HCT116 (cell line): ENCODE results near the gene TNIK.

Source experiments
- EZH2 ChIP-seq: fragments of 200-600 bp; sonication (generic); IDR thresholded peaks from 2 replicates; pipeline ENCODE4 v1.6.1; 2017; ENCODE audit warnings: antibody characterized with exemption, mixed run types
- POLR2A ChIP-seq: IDR thresholded peaks from 2 replicates; pipeline ENCODE4 v1.7.0; 2011; ENCODE audit warnings: borderline replicate concordance; ENCODE audit not compliant: insufficient read depth, insufficient read length; ENCODE audit errors: extremely low read depth
- RAD21 ChIP-seq: IDR thresholded peaks from 2 replicates; pipeline ENCODE4 v1.6.1; 2012; ENCODE audit warnings: low read depth, mild to moderate bottlenecking
- SIN3A ChIP-seq: IDR thresholded peaks from 2 replicates; pipeline ENCODE4 v1.6.1; 2012; ENCODE audit warnings: low read depth
- SP1 ChIP-seq: IDR thresholded peaks from 2 replicates; pipeline ENCODE4 v1.6.1; 2012; ENCODE audit warnings: low read depth
- ZFX ChIP-seq: fragments of 450-650 bp; IDR thresholded peaks from 2 replicates; pipeline ENCODE4 v1.6.1; 2017
- TF ChIP-seq, protein P1 (sequence below), 3 experiments: fragments of 200-600 bp in 1 of 3; sonication (generic) in 1 of 3; IDR thresholded peaks in 2 of 3; conservative IDR thresholded peaks in 1 of 3; 2 replicates each; pipeline ENCODE4 v1.5.1; 2012 to 2017; ENCODE audit warnings: low read depth in 2 of 3, low read length in 2 of 3, antibody characterized with exemption in 1 of 3, borderline replicate concordance in 1 of 3, control low read depth in 1 of 3, mild to moderate bottlenecking in 1 of 3, mixed read lengths in 1 of 3, mixed run types in 1 of 3, moderate library complexity in 1 of 3; ENCODE audit not compliant: insufficient read depth in 1 of 3
- TF ChIP-seq, protein P2 (sequence below): IDR thresholded peaks from 2 replicates; pipeline ENCODE4 v1.6.1; 2011; ENCODE audit warnings: mild to moderate bottlenecking, low read length, moderate library complexity; ENCODE audit not compliant: insufficient replicate concordance; ENCODE audit errors: extremely low read depth
- TF ChIP-seq, protein P3 (sequence below): IDR thresholded peaks from 2 replicates; pipeline ENCODE4 v1.6.1; 2012
- TF ChIP-seq, protein P4 (sequence below): IDR thresholded peaks from 2 replicates; pipeline ENCODE4 v1.6.1; 2012

DNA sequence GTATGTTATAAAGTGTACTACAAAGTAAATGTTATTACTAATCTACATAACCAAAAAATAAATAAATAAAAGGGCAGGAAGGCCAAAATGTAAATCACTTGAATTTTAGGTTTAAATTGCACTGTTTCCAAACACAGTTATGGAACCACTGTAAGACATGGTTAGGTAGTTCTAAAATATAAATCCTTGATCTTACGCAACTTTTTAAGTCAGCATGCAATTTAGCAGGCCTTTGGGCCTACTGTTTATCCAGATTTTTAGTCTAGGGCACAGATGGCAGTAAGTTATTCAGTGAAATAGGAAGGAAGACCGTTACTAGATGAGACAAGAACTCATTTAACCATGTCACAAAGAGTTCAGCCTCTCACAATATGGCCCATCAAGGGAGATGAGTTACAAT is 246.3 kb downstream of the TNIK start:
- TF ChIP-seq, protein P1, sequence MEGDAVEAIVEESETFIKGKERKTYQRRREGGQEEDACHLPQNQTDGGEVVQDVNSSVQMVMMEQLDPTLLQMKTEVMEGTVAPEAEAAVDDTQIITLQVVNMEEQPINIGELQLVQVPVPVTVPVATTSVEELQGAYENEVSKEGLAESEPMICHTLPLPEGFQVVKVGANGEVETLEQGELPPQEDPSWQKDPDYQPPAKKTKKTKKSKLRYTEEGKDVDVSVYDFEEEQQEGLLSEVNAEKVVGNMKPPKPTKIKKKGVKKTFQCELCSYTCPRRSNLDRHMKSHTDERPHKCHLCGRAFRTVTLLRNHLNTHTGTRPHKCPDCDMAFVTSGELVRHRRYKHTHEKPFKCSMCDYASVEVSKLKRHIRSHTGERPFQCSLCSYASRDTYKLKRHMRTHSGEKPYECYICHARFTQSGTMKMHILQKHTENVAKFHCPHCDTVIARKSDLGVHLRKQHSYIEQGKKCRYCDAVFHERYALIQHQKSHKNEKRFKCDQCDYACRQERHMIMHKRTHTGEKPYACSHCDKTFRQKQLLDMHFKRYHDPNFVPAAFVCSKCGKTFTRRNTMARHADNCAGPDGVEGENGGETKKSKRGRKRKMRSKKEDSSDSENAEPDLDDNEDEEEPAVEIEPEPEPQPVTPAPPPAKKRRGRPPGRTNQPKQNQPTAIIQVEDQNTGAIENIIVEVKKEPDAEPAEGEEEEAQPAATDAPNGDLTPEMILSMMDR (IDR thresholded peaks at IDR 0.05 in 2 of 3, conservative IDR thresholded peaks at IDR 0.05 in 1 of 3; ENCODE audit: borderline replicate concordance in 1 of 3, insufficient read depth in 1 of 3, low read depth in 2 of 3, low read length in 2 of 3) = no peak
- TF ChIP-seq, protein P2, sequence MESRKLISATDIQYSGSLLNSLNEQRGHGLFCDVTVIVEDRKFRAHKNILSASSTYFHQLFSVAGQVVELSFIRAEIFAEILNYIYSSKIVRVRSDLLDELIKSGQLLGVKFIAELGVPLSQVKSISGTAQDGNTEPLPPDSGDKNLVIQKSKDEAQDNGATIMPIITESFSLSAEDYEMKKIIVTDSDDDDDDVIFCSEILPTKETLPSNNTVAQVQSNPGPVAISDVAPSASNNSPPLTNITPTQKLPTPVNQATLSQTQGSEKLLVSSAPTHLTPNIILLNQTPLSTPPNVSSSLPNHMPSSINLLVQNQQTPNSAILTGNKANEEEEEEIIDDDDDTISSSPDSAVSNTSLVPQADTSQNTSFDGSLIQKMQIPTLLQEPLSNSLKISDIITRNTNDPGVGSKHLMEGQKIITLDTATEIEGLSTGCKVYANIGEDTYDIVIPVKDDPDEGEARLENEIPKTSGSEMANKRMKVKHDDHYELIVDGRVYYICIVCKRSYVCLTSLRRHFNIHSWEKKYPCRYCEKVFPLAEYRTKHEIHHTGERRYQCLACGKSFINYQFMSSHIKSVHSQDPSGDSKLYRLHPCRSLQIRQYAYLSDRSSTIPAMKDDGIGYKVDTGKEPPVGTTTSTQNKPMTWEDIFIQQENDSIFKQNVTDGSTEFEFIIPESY = no peak
- no peak for TF ChIP-seq RAD21
- TF ChIP-seq POLR2A = no peak
- TF ChIP-seq, protein P3, sequence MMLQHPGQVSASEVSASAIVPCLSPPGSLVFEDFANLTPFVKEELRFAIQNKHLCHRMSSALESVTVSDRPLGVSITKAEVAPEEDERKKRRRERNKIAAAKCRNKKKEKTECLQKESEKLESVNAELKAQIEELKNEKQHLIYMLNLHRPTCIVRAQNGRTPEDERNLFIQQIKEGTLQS = no peak
- no peak for TF ChIP-seq SIN3A
- TF ChIP-seq ZFX = no peak
- TF ChIP-seq, protein P4, sequence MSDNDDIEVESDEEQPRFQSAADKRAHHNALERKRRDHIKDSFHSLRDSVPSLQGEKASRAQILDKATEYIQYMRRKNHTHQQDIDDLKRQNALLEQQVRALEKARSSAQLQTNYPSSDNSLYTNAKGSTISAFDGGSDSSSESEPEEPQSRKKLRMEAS = no peak
- no peak for TF ChIP-seq SP1
- TF ChIP-seq EZH2 = no peak
